ENCODE data around the gene MRGPRX1.
"Not testable (repeated sequence)": the region's sequence is repeated elsewhere in the genome, so short reads cannot be mapped to it uniquely, and the experiment has no call there.

DNA sequence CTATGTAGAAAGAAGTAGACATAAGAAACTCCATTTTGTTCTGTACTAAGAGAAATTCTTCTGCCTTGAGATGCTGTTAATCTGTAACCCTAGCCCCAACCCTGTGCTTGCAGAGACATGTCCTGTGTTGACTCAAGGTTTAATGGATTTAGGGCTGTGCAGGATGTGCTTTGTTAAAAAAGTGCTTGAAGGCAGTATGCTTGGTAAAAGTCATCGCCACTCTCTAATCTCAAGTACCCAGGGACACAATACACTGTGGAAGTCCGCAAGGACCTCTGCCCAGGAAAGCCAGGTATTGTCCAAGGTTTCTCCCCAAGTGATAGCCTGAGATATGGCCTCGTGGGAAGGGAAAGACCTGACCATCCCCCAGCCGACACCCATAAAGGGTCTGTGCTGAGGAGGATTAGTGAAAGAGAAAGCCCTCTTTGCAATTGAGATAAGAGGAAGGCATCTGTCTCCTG, 39.0 kb downstream of the MRGPRX1 start:
- TF ChIP-seq, protein P1, sequence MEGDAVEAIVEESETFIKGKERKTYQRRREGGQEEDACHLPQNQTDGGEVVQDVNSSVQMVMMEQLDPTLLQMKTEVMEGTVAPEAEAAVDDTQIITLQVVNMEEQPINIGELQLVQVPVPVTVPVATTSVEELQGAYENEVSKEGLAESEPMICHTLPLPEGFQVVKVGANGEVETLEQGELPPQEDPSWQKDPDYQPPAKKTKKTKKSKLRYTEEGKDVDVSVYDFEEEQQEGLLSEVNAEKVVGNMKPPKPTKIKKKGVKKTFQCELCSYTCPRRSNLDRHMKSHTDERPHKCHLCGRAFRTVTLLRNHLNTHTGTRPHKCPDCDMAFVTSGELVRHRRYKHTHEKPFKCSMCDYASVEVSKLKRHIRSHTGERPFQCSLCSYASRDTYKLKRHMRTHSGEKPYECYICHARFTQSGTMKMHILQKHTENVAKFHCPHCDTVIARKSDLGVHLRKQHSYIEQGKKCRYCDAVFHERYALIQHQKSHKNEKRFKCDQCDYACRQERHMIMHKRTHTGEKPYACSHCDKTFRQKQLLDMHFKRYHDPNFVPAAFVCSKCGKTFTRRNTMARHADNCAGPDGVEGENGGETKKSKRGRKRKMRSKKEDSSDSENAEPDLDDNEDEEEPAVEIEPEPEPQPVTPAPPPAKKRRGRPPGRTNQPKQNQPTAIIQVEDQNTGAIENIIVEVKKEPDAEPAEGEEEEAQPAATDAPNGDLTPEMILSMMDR (IDR thresholded peaks at IDR 0.05) = not testable (repeated sequence)
- TF ChIP-seq EP300 (IDR thresholded peaks at IDR 0.05) = not testable (repeated sequence)
